Caco-2 (cell line): Measurements from ENCODE around the gene CD86. TPM values are rescaled to one million over a fixed set of nuclear protein-coding genes. Genes with fewer than 3 reads are reported as not detected.

Source experiments
- BruUV-seq: library from RNA; stranded (reverse); fragments of 400-500 nt; replicated peaks from 2 replicates; lab custom pipeline; 2021; lab: Mats Ljungman, UMichigan
- CTCF ChIA-PET: fragments of 300-600 bp; sonication (Branson Sonifier 250); formaldehyde crosslinking; loops from one replicate; lab custom pipeline; 2022; ENCODE audit warnings: antibody characterized with exemption; lab: Charles Lee
- POLR2A ChIA-PET: fragments of 300-600 bp; sonication (Branson Sonifier 250); formaldehyde crosslinking; loops from one replicate; lab custom pipeline; 2022; ENCODE audit warnings: antibody characterized with exemption; lab: Charles Lee
- DNase-seq, 2 experiments: peaks; one replicate each; pipeline versions ENCODE4 v3.0.0 to v3.0.0-alpha.2; 2020 to 2022
- H3K27me3 ChIP-seq: replicated peaks from 2 replicates; pipeline ENCODE4 v1.6.0; 2011; ENCODE audit warnings: low read length; ENCODE audit not compliant: control insufficient read depth, insufficient read depth
- H3K36me3 ChIP-seq: 2 replicates; pipeline ENCODE4 v1.5.1; 2011; ENCODE audit warnings: low read length; ENCODE audit not compliant: control insufficient read depth, insufficient read depth
- H3K4me1 ChIP-seq: fragments of 250-450 bp; sonication (Bioruptor Pico); 2 replicates; pipeline ENCODE4 v1.5.1; 2020; ENCODE audit warnings: mild to moderate bottlenecking
- H3K4me3 ChIP-seq: 2 replicates; pipeline ENCODE4 v1.5.1; 2011; ENCODE audit warnings: low read depth, mild to moderate bottlenecking, control low read depth, low read length
- H3K9me3 ChIP-seq: fragments of 250-450 bp; sonication (Bioruptor Pico); 2 replicates; pipeline ENCODE4 v1.5.1; 2020; ENCODE audit warnings: mild to moderate bottlenecking, moderate library complexity
- H3K27ac Mint-ChIP-seq: one replicate; pipeline ENCODE4 v1.8.0; 2022; ENCODE audit warnings: mixed read lengths; ENCODE audit not compliant: unreplicated experiment
- H3K27me3 Mint-ChIP-seq: one replicate; pipeline ENCODE4 v1.8.0; 2022; ENCODE audit warnings: mixed read lengths; ENCODE audit not compliant: insufficient read depth, unreplicated experiment
- H3K36me3 Mint-ChIP-seq: one replicate; pipeline ENCODE4 v1.8.0; 2022; ENCODE audit warnings: mild to moderate bottlenecking, mixed read lengths; ENCODE audit not compliant: insufficient read depth, unreplicated experiment
- H3K4me1 Mint-ChIP-seq: one replicate; pipeline ENCODE4 v1.8.0; 2022; ENCODE audit warnings: low read depth, mixed read lengths; ENCODE audit not compliant: unreplicated experiment
- H3K4me3 Mint-ChIP-seq: one replicate; pipeline ENCODE4 v1.8.0; 2022; ENCODE audit warnings: mild to moderate bottlenecking, moderate library complexity, mixed read lengths; ENCODE audit not compliant: unreplicated experiment
- H3K9me3 Mint-ChIP-seq: one replicate; pipeline ENCODE4 v1.8.0; 2022; ENCODE audit warnings: mixed read lengths; ENCODE audit not compliant: unreplicated experiment
- CTCF ChIP-seq, 2 experiments: fragments of 200-600 bp in 1 of 2; IDR thresholded peaks; 1 replicate in 1 of 2; 2 replicates in 1 of 2; pipeline versions ENCODE4 v1.5.1 to v1.8.0; 2011 to 2022; ENCODE audit warnings: antibody characterized with exemption in 1 of 2, control low read depth in 1 of 2, inconsistent platforms in 1 of 2, low read depth in 1 of 2, low read length in 1 of 2, mild to moderate bottlenecking in 1 of 2, moderate library complexity in 1 of 2; ENCODE audit not compliant: insufficient read depth in 1 of 2, severe bottlenecking in 1 of 2, unreplicated experiment in 1 of 2
- intact Hi-C: fragments of 100-400 bp; cut with micrococcal nuclease; formaldehyde crosslinking; loops from one replicate; pipeline ENCODE4 v1.10.0; 2022; ENCODE audit not compliant: unreplicated experiment
- total RNA-seq: library from RNA; stranded (reverse); gene quantifications from 2 replicates; pipeline ENCODE4 v1.2.3, GENCODE V29; 2022

The CD86 gene
- total RNA-seq, 1 experiment from 2014 or later, result not detected

GRCh38 chr3:122052968-122053367 lies 2.2 kb upstream of the CD86 start:
- Mint-ChIP-seq H3K27ac (no peak overlapping the region), H3K27me3 (peaks cover 3% of the 10 kb centered on the region), H3K4me1 (no peaks in the 10 kb centered on the region), H3K36me3 (no peaks in the 10 kb centered on the region), H3K9me3 (no peaks in the 10 kb centered on the region), H3K4me3 (no peak overlapping the region)
- Histone ChIP-seq H3K4me3 (no peak overlapping the region), H3K9me3 (peaks cover 6% of the 10 kb centered on the region; the same call in 1 of the 2 replicates), H3K27me3 (no peaks in the 10 kb centered on the region), H3K4me1 (no peaks in the 10 kb centered on the region), H3K36me3 (no peaks in the 10 kb centered on the region)
- BruUV-seq, result no TSS peak
- CTCF ChIA-PET, result no interaction called here
- TF ChIP-seq CTCF (IDR thresholded peaks at IDR 0.05; ENCODE audit: insufficient read depth in 1 of 2, low read depth in 1 of 2, low read length in 1 of 2, severe bottlenecking in 1 of 2, unreplicated experiment in 1 of 2), result no peak
- no peak for DNase-seq
- intact Hi-C loops, result no loop called here
- POLR2A ChIA-PET, result no interaction called here

GRCh38 chr3:122057671-122058070 lies 2.5 kb downstream of the CD86 start:
- no peaks in the 10 kb centered on the region for H3K27me3 ChIP-seq
- H3K36me3 ChIP-seq, result no peaks in the 10 kb centered on the region
- CTCF ChIA-PET, result no interaction called here
- no peak for DNase-seq
- no peaks in the 10 kb centered on the region for H3K9me3 Mint-ChIP-seq
- H3K4me1 ChIP-seq, result no peaks in the 10 kb centered on the region
- BruUV-seq, result no TSS peak
- intact Hi-C loops, result no loop called here
- no peaks in the 10 kb centered on the region for H3K36me3 Mint-ChIP-seq
- no peak for TF ChIP-seq CTCF (IDR thresholded peaks at IDR 0.05; ENCODE audit: insufficient read depth in 1 of 2, low read depth in 1 of 2, low read length in 1 of 2, severe bottlenecking in 1 of 2, unreplicated experiment in 1 of 2)
- H3K27ac Mint-ChIP-seq, result no peak overlapping the region
- H3K4me3 ChIP-seq, result no peak overlapping the region
- H3K27me3 Mint-ChIP-seq, result peaks cover 6% of the 10 kb centered on the region
- no peaks in the 10 kb centered on the region for H3K4me1 Mint-ChIP-seq
- H3K4me3 Mint-ChIP-seq, result no peak overlapping the region
- no peaks in the 10 kb centered on the region for H3K9me3 ChIP-seq
- POLR2A ChIA-PET, result no interaction called here

GRCh38 chr3:122058294-122058693 lies 3.1 kb downstream of the CD86 start:
- POLR2A ChIA-PET, result no interaction called here
- DNase-seq, result no peak
- no peak for TF ChIP-seq CTCF (IDR thresholded peaks at IDR 0.05; ENCODE audit: insufficient read depth in 1 of 2, low read depth in 1 of 2, low read length in 1 of 2, severe bottlenecking in 1 of 2, unreplicated experiment in 1 of 2)

More at GRCh38 chr3:122058294-122058693, 3.1 kb downstream of the CD86 start:
- peaks cover 6% of the 10 kb centered on the region for H3K27me3 Mint-ChIP-seq
- H3K36me3 Mint-ChIP-seq, result no peaks in the 10 kb centered on the region
- CTCF ChIA-PET, result no interaction called here
- H3K4me1 ChIP-seq, result no peaks in the 10 kb centered on the region
- H3K9me3 Mint-ChIP-seq, result no peaks in the 10 kb centered on the region
- intact Hi-C loops, result no loop called here
- no peaks in the 10 kb centered on the region for H3K27me3 ChIP-seq
- BruUV-seq, result no TSS peak
- no peaks in the 10 kb centered on the region for H3K36me3 ChIP-seq
- no peak overlapping the region for H3K27ac Mint-ChIP-seq
- H3K4me3 ChIP-seq, result no peak overlapping the region
- no peaks in the 10 kb centered on the region for H3K4me1 Mint-ChIP-seq
- H3K9me3 ChIP-seq, result no peaks in the 10 kb centered on the region
- no peak overlapping the region for H3K4me3 Mint-ChIP-seq
